Ascending aorta (tissue), 2 donors: ENCODE data around the gene KRTAP1-5. TPM values are rescaled to one million over a fixed set of nuclear protein-coding genes. Genes with fewer than 3 reads are reported as not detected.
"Not testable (repeated sequence)": the region's sequence is repeated elsewhere in the genome, so short reads cannot be mapped to it uniquely, and the experiment has no call there.

ENCODE experiments used
- DNase-seq, 2 donors: peaks; one replicate each; pipeline ENCODE4 v3.0.0-alpha.2; 2019; ENCODE audit warnings: low spot score in 2 of 2
- H3K27ac ChIP-seq, 2 donors: fragments of 200-600 bp; sonication (generic); one replicate each; pipeline ENCODE4 v1.5.1; 2016 to 2017; ENCODE audit warnings: mild to moderate bottlenecking in 1 of 2
- H3K27me3 ChIP-seq: fragments of 200-600 bp; sonication (generic); one replicate; pipeline ENCODE4 v1.5.1; 2017
- H3K36me3 ChIP-seq, 2 donors: fragments of 200-600 bp; sonication (generic); one replicate each; pipeline ENCODE4 v1.5.1; 2016
- H3K4me1 ChIP-seq, 2 donors: fragments of 200-600 bp; sonication (generic); one replicate each; pipeline ENCODE4 v1.5.1; 2016 to 2017; ENCODE audit warnings: mild to moderate bottlenecking in 1 of 2
- H3K4me3 ChIP-seq, 2 donors: fragments of 200-600 bp; sonication (generic); one replicate each; pipeline ENCODE4 v1.5.1; 2016 to 2017; ENCODE audit warnings: mild to moderate bottlenecking in 1 of 2
- H3K9me3 ChIP-seq, 2 donors: fragments of 200-600 bp; sonication (generic); one replicate each; pipeline ENCODE4 v1.5.1; 2016
- intact Hi-C: fragments of 100-400 bp; cut with DNase I; formaldehyde crosslinking; loops from one replicate; pipeline ENCODE4 v1.15.1; 2023
- total RNA-seq: library from RNA; depleted of rRNA; stranded (reverse); fragments of >200 nt; gene quantifications from one replicate; pipeline ENCODE4 v1.1.0, GENCODE V29; 2016
- TF ChIP-seq, protein P1 (sequence below), 3 experiments: fragments of 200-600 bp in 2 of 3; fragments of 450-650 bp in 1 of 3; sonication (generic) in 2 of 3; IDR thresholded peaks; one replicate each; pipeline ENCODE4 v1.5.1; 2016 to 2019; ENCODE audit warnings: antibody characterized with exemption in 3 of 3, mild to moderate bottlenecking in 1 of 3, moderate library complexity in 1 of 3

The KRTAP1-5 gene
- total RNA-seq, 1 donor from 2014 or later: not detected

DNA sequence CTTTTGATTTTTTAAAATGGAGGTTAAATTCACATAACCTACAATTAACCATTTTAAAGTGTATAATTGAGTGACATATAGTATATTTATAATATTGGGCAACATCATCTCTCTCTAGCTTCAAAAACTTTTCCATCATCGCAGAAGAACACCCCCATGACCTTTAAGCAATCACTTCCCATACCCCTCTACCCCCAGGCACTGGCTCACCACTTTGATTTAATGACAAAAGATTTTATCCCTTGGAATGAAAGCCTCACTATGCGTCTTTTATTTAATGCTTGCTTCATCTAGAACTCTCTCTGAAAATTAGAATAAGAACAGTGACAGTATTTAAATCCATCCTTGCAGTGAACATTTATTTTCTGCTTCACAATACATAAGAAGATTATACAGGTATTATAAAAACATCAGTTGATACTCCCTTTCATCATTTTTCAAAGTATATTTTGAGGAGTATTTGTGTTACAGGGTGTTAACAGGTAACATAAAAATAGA, 10.9 kb upstream of the KRTAP1-5 start:
- TF ChIP-seq, protein P1, sequence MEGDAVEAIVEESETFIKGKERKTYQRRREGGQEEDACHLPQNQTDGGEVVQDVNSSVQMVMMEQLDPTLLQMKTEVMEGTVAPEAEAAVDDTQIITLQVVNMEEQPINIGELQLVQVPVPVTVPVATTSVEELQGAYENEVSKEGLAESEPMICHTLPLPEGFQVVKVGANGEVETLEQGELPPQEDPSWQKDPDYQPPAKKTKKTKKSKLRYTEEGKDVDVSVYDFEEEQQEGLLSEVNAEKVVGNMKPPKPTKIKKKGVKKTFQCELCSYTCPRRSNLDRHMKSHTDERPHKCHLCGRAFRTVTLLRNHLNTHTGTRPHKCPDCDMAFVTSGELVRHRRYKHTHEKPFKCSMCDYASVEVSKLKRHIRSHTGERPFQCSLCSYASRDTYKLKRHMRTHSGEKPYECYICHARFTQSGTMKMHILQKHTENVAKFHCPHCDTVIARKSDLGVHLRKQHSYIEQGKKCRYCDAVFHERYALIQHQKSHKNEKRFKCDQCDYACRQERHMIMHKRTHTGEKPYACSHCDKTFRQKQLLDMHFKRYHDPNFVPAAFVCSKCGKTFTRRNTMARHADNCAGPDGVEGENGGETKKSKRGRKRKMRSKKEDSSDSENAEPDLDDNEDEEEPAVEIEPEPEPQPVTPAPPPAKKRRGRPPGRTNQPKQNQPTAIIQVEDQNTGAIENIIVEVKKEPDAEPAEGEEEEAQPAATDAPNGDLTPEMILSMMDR (IDR thresholded peaks at IDR 0.05): no peak
- H3K4me3 ChIP-seq: no peak overlapping the region
- H3K27ac ChIP-seq: no peak overlapping the region
- no peaks in the 10 kb centered on the region for H3K27me3 ChIP-seq
- no peaks in the 10 kb centered on the region for H3K36me3 ChIP-seq
- no peaks in the 10 kb centered on the region for H3K4me1 ChIP-seq
- intact Hi-C loops: no loop called here
- DNase-seq: no peak
- no peaks in the 10 kb centered on the region for H3K9me3 ChIP-seq

DNA sequence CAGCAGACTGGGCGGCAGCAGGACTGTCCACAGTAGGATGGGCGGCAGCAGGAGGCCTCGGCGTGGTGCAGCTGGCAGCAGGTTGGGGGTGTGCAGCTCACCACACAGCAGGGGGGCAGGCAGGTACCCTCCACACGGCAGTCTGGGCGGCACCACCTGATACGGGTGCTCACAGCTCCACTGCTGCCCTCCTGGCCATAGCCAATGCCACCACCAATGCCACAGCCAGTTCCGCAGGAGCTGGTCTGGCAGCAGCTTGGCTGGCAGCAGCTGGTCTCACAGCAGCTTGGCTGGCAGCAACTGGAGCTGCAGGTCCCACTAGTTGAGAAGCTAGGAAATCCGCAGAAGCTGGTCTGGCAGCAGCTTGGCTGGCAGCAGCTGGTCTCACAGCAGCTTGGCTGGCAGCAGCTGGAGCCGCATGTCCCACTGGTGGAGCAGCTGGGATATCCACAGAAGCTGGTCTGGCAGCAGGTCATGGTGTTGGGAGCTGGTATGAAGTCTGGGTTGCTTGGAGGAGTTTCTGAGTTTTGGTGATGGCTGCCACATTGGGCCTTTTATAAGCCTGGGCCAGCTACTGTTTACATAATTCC, 7.4 kb upstream of the KRTAP1-5 start, which contains the start of gene KRTAP1-3:
TSS of gene KRTAP1-3 (minus strand) at position 529 of the 590 bp plus-strand sequence. CDS start at position 476, 53 bp downstream.
- H3K27ac ChIP-seq, DNase-seq, H3K4me3 ChIP-seq, H3K9me3 ChIP-seq, H3K36me3 ChIP-seq, intact Hi-C loops, H3K4me1 ChIP-seq, H3K27me3 ChIP-seq: not testable (repeated sequence)

DNA sequence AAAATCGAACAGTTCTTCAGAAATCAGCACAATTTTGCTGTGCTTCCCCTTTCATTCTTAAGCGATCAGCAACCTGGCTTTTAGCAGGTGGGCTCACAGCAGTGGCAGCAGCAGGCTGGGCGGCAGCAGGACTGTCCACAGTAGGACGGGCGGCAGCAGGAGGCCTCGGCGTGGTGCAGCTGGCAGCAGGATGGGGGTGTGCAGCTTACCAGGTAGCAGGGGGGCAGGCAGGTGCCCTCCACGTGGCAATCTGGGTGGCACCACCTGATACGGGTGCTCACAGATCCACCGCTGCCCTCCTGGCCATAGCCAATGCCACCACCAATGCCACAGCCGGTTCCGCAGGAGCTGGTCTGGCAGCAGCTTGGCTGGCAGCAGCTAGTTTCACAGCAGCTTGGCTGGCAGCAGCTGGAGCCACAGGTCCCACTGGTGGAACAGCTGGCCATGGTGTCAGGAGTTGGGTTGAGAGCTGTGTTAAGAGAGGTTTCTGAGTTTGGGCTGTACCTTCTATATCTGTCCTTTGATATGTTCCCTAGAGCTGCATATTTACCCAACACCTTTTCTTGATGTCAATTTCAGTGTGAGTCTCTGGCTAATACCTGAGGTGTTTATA, 2.7 kb upstream of the KRTAP1-5 start, which contains the start of gene KRTAP1-4:
TSS of gene KRTAP1-4 (minus strand) at position 563 of the 613 bp plus-strand sequence. CDS start at position 446, 117 bp downstream.
- intact Hi-C loops: no loop called here
- no peaks in the 10 kb centered on the region for H3K9me3 ChIP-seq
- no peaks in the 10 kb centered on the region for H3K36me3 ChIP-seq
- TF ChIP-seq, protein P1 (IDR thresholded peaks at IDR 0.05): no peak
- H3K27me3 ChIP-seq: peaks cover 5% of the 10 kb centered on the region
- H3K27ac ChIP-seq: no peak within 1 kb of the TSS
- DNase-seq: no peak
- H3K4me3 ChIP-seq: no peak within 1 kb of the TSS
- no peaks in the 10 kb centered on the region for H3K4me1 ChIP-seq

DNA sequence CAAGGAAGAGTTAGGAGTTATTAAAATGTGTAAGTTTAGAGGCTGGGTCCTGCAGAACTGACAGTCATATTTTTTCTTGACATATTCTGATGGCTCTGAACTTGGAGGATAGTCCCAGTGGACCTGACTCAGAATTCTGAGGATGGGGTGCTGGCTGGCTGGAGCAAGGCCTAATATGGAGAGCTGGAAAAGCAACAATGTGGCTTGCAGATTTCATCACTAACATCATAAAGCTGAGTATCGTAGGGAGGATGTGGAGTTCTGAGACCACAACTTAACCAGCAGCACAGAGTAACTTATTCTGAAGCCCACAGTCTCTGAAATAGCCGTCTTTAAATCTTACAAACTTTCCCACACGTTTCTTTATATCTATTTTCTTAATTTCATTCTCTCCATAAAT, 2.3 kb downstream of the KRTAP1-5 start:
- no peak for DNase-seq

DNA sequence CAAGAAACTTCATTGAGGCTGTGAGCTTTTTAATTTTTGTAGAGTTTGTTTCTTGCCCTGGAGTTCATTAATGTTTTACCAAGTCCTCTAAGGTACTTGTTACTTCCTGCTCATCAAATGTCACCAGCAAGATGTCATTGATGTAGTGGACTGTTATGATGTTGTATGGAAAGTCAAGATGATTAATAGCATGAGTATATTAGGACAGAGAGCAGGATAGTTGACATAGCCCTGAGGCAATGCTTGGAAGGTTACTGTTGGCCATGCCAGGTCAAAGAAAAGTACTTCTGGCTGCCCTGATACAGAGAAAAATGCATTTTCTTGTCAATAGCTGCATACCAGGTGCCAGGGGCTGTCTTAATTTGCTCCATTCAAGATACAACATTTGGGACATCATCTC, 6.7 kb downstream of the KRTAP1-5 start:
- H3K9me3 ChIP-seq: no peaks in the 10 kb centered on the region
- DNase-seq: no peak
- no peak overlapping the region for H3K27ac ChIP-seq
- H3K36me3 ChIP-seq: no peaks in the 10 kb centered on the region
- TF ChIP-seq, protein P1 (IDR thresholded peaks at IDR 0.05): no peak
- intact Hi-C loops: no loop called here
- no peaks in the 10 kb centered on the region for H3K27me3 ChIP-seq
- no peaks in the 10 kb centered on the region for H3K4me1 ChIP-seq
- H3K4me3 ChIP-seq: no peak overlapping the region

More for the DNA sequence above, 2.3 kb downstream of the KRTAP1-5 start:
- H3K36me3 ChIP-seq: no peaks in the 10 kb centered on the region
- H3K9me3 ChIP-seq: no peaks in the 10 kb centered on the region
- intact Hi-C loops: no loop called here
- no peaks in the 10 kb centered on the region for H3K4me1 ChIP-seq
- no peak overlapping the region for H3K4me3 ChIP-seq
- peaks cover 5% of the 10 kb centered on the region for H3K27me3 ChIP-seq
- no peak overlapping the region for H3K27ac ChIP-seq
- TF ChIP-seq, protein P1 (IDR thresholded peaks at IDR 0.05): no peak

DNA sequence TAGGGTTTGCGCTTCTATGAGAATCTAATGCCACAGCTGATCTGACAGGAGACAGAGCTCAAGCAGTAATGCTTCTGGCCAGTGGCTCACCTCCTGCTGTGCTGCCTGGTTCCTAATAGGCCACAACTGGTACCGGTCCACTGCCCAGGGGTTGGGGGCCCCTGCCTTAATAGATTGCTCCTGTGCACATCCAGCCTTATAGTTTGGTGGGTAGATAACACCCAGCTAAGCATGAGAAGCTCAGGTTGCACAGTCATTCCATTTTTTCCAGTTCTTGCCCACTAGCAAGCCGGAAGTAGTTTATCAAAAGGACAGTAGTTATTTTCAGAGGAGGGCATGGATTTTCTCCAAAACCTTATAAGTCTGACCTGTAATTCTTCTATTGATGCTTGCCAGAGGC, 7.6 kb downstream of the KRTAP1-5 start:
- no peak overlapping the region for H3K27ac ChIP-seq
- H3K9me3 ChIP-seq: no peaks in the 10 kb centered on the region
- H3K27me3 ChIP-seq: no peaks in the 10 kb centered on the region
- DNase-seq: no peak
- H3K4me1 ChIP-seq: no peaks in the 10 kb centered on the region
- no peaks in the 10 kb centered on the region for H3K36me3 ChIP-seq
- TF ChIP-seq, protein P1 (IDR thresholded peaks at IDR 0.05): no peak
- no peak overlapping the region for H3K4me3 ChIP-seq
- intact Hi-C loops: no loop called here
